HepG2 (cell line): ENCODE results near the gene SRCIN1. TPM values are rescaled to one million over a fixed set of nuclear protein-coding genes. Genes with fewer than 3 reads are reported as not detected.

Experiments used
- ATAC-seq: fragments of 200-7000 bp; cut with Tn5 transposase; 3 replicates; pipeline ENCODE4 v1.9.1; 2020; ENCODE audit warnings: mild to moderate bottlenecking, moderate library complexity
- BruUV-seq: library from RNA; stranded (reverse); fragments of 400-500 nt; replicated peaks from 2 replicates; lab custom pipeline; 2021; lab: Mats Ljungman, UMichigan
- CTCF ChIA-PET: fragments of 300-600 bp; formaldehyde crosslinking; extraction: SDS; loops from one replicate; lab custom pipeline; 2021; ENCODE audit warnings: low total read pairs, inconsistent platforms, low intra/inter-chr PET ratio; lab: Yijun Ruan, JAX
- POLR2A ChIA-PET: fragments of 350-600 bp; sonication (Branson Sonifier 250); formaldehyde crosslinking; loops from one replicate; lab custom pipeline; 2020; ENCODE audit warnings: antibody characterized with exemption, inconsistent platforms; lab: Yijun Ruan, JAX
- DNase-seq: peaks from one replicate; pipeline ENCODE4 v3.0.0-alpha.2; 2015; ENCODE audit warnings: low spot score
- FAIRE-seq: peaks from 3 replicates; lab custom pipeline; 2011; peaks lifted over from hg19 to GRCh38; lab: Jason Lieb, UNC
- H2AFZ ChIP-seq: one replicate; pipeline ENCODE4 v1.6.1; 2011; ENCODE audit warnings: low read length, inconsistent platforms
- H3K27ac ChIP-seq: fragments of 300-600 bp; 3 replicates; pipeline ENCODE4 v1.8.0; 2011; ENCODE audit warnings: mixed run types, mild to moderate bottlenecking, mixed read lengths, low read length, inconsistent platforms; ENCODE audit not compliant: insufficient read depth; ENCODE audit errors: extremely low read length
- H3K27me3 ChIP-seq, 2 experiments: fragments of 200-600 bp in 1 of 2; 2 replicates in 1 of 2; 3 replicates in 1 of 2; pipeline versions ENCODE4 v1.6.0 to v1.8.0; 2011; ENCODE audit warnings: low read length in 2 of 2, mild to moderate bottlenecking in 2 of 2, moderate library complexity in 2 of 2, inconsistent platforms in 1 of 2; ENCODE audit not compliant: insufficient read depth in 2 of 2, control insufficient read depth in 1 of 2
- H3K36me3 ChIP-seq, 2 experiments: fragments of 200-600 bp in 1 of 2; replicated peaks in 1 of 2; 2 replicates in 1 of 2; 3 replicates in 1 of 2; pipeline versions ENCODE4 v1.5.1 to v1.8.0; 2011; ENCODE audit warnings: low read length in 2 of 2, inconsistent platforms in 1 of 2; ENCODE audit not compliant: insufficient read depth in 2 of 2, control insufficient read depth in 1 of 2
- H3K4me1 ChIP-seq: 2 replicates; pipeline ENCODE4 v1.5.1; 2012; ENCODE audit warnings: low read length, inconsistent platforms; ENCODE audit not compliant: insufficient read depth
- H3K4me2 ChIP-seq: 2 replicates; pipeline ENCODE4 v1.6.0; 2011; ENCODE audit warnings: low read depth, low read length, inconsistent platforms
- H3K4me3 ChIP-seq, 3 experiments: fragments of 200-600 bp in 1 of 3; sonication (generic), shearing (Covaris generic) in 1 of 3; replicated peaks in 1 of 3; 2 replicates each; pipeline ENCODE4 v1.5.1; 2011 to 2016; ENCODE audit warnings: low read length in 3 of 3, inconsistent platforms in 2 of 3, low read depth in 2 of 3, mild to moderate bottlenecking in 2 of 3, control low read depth in 1 of 3, mixed read lengths in 1 of 3; ENCODE audit not compliant: insufficient read depth in 1 of 3
- H3K79me2 ChIP-seq: one replicate; pipeline ENCODE4 v1.6.1; 2011; ENCODE audit warnings: low read length, inconsistent platforms; ENCODE audit not compliant: insufficient read depth
- H3K9ac ChIP-seq: 2 replicates; pipeline ENCODE4 v1.6.0; 2011; ENCODE audit warnings: mild to moderate bottlenecking, low read depth, low read length, inconsistent platforms; ENCODE audit not compliant: insufficient read depth
- H3K9me3 ChIP-seq: 2 replicates; pipeline ENCODE4 v1.5.1; 2012; ENCODE audit warnings: mild to moderate bottlenecking, low read length
- H4K20me1 ChIP-seq: 2 replicates; pipeline ENCODE4 v1.6.0; 2011; ENCODE audit warnings: inconsistent platforms, mild to moderate bottlenecking, low read length, moderate library complexity; ENCODE audit not compliant: insufficient read depth
- ATF4 ChIP-seq, 2 experiments: fragments of 450-650 bp in 1 of 2; sonication (generic) in 1 of 2; formaldehyde crosslinking; IDR thresholded peaks; 2 replicates each; pipeline versions ENCODE4 v1.5.0 to v1.8.0; 2020 to 2022; ENCODE audit warnings: mild to moderate bottlenecking in 1 of 2, missing genetic modification reagents in 1 of 2
- CEBPG ChIP-seq: IDR thresholded peaks from 2 replicates; pipeline ENCODE4 v1.6.1; 2016
- GPN1 ChIP-seq: sonication (generic); formaldehyde crosslinking; IDR thresholded peaks from 2 replicates; pipeline ENCODE4 v1.5.1; 2020; ENCODE audit warnings: missing genetic modification reagents, borderline replicate concordance
- ZBTB33 ChIP-seq: sonication (generic); formaldehyde crosslinking; IDR thresholded peaks from 2 replicates; pipeline ENCODE4 v1.4.0; 2020; ENCODE audit warnings: missing genetic modification reagents
- ZKSCAN8 ChIP-seq: IDR thresholded peaks from 2 replicates; pipeline ENCODE4 v1.6.1; 2016; ENCODE audit warnings: borderline replicate concordance, missing genetic modification reagents, missing compliant biosample characterization
- ZMYM2 ChIP-seq: sonication (generic); formaldehyde crosslinking; IDR thresholded peaks from 2 replicates; pipeline ENCODE4 v1.8.0; 2022; ENCODE audit warnings: mild to moderate bottlenecking, missing genetic modification reagents
- ZNF225 ChIP-seq: sonication (generic); formaldehyde crosslinking; IDR thresholded peaks from 2 replicates; pipeline ENCODE4 v1.4.0; 2020; ENCODE audit warnings: mild to moderate bottlenecking, missing genetic modification reagents
- ZNF318 ChIP-seq: sonication (generic); formaldehyde crosslinking; IDR thresholded peaks from 2 replicates; pipeline ENCODE4 v1.4.0; 2020; ENCODE audit warnings: mild to moderate bottlenecking, missing genetic modification reagents
- ZNF333 ChIP-seq: sonication (generic); formaldehyde crosslinking; IDR thresholded peaks from 2 replicates; pipeline ENCODE4 v1.4.0; 2020; ENCODE audit warnings: mild to moderate bottlenecking, missing genetic modification reagents, borderline replicate concordance
- ZNF816 ChIP-seq: sonication (generic); formaldehyde crosslinking; IDR thresholded peaks from 2 replicates; pipeline ENCODE4 v1.8.0; 2022; ENCODE audit warnings: missing genetic modification reagents, mild to moderate bottlenecking, borderline replicate concordance
- WGBS: methylation state at CpG from one replicate; pipeline ENCODE4 v1.1.6; 2017; ENCODE audit warnings: low lambda C conversion rate; 5-methylcytosine and 5-hydroxymethylcytosine counted together
- in situ Hi-C: cut with HindIII; loops from 2 replicates; pipeline ENCODE4 v1.10.0; 2017; ENCODE audit warnings: low pct_unique_long_range_greater_than_20kb; ENCODE audit not compliant: extremely low pct_ligation_motif_present
- intact Hi-C: fragments of 100-400 bp; cut with micrococcal nuclease; formaldehyde crosslinking; loops from one replicate; pipeline ENCODE4 v1.10.0; 2022; ENCODE audit not compliant: unreplicated experiment
- polyA plus RNA-seq, 8 experiments: library from polyadenylated mRNA; depleted of rRNA in 3 of 8; stranded (reverse) in 7 of 8; unstranded in 1 of 8; fragments of >200 nt; fragmentation: Illumina TruSeq in 4 of 8; extraction: Trizol in 4 of 8; gene quantifications; 2 replicates each; pipeline versions ENCODE4 v1.2.1 to v1.2.3, GENCODE V29; 2011 to 2016; ENCODE audit warnings: low read depth in 4 of 8, missing spikeins in 1 of 8, mixed read lengths in 1 of 8; ENCODE audit not compliant: insufficient read depth in 1 of 8
- total RNA-seq, 5 experiments: library from RNA; depleted of rRNA; stranded (reverse); fragments of >200 nt; fragmentation: Illumina TruSeq; extraction: Trizol; gene quantifications; 2 replicates each; pipeline ENCODE4 v1.2.3, GENCODE V29; 2016; ENCODE audit warnings: low read depth in 1 of 5

SRCIN1 gene
- total and polyA plus RNA-seq, 2 of the 13 experiments (the other 11 are each of a cell fraction or from before 2014, with no cell fraction given) = 1.2 to 9.6 TPM

- Histone ChIP-seq H3K36me3 (no peaks in the 10 kb centered on the region), H3K27ac (no peak overlapping the region), H3K4me1 (peaks cover 95% of the 10 kb centered on the region), H2AFZ (no peak overlapping the region), H3K9me3 (no peaks in the 10 kb centered on the region), H3K4me3 (no peak overlapping the region), H3K27me3 (no peaks in the 10 kb centered on the region), H3K4me2 (peak overlapping the region; percentile 81; the same call in 1 of the 2 replicates), H3K79me2 (no peaks in the 10 kb centered on the region), H4K20me1 (no peaks in the 10 kb centered on the region), H3K9ac (no peak overlapping the region)
- BruUV-seq = no TSS peak
- ChIA-PET CTCF (interaction anchor here (2.3 kb wide), 1 partner anchor 47 kb away, joined by 8 read pairs; the partner anchor contains the start of gene SRCIN1), POLR2A (interaction anchor here (1.0 to 9.9 kb wide), 4 partner anchors 10 to 52 kb away, joined by 3 to 291 read pairs (median 107); partner anchors contain the start of gene SRCIN1)
- FAIRE-seq (no peak), ATAC-seq (no peak), DNase-seq (no peak)
- intact Hi-C loops (no loop called here), in situ Hi-C loops (no loop called here)
- TF ChIP-seq ZNF816 (CRISPR knock-in tag) (no peak), CEBPG (CRISPR knock-in tag) (no peak), ZKSCAN8 (CRISPR knock-in tag) (no peak), ZBTB33 (no peak), GPN1 (CRISPR knock-in tag) (no peak), ZNF333 (CRISPR knock-in tag) (no peak), ATF4 (CRISPR knock-in tag; IDR thresholded peaks at IDR 0.05) (no peak), ZMYM2 (CRISPR knock-in tag) (no peak), ZNF225 (CRISPR knock-in tag) (no peak), ZNF318 (CRISPR knock-in tag) (no peak)
- 69% methylated on average over 5 of the region's 5 CpGs for whole genome bisulfite sequencing
These were observed 47.9 kb upstream of the SRCIN1 start for GRCh38 chr17:38653679-38654078.
